GM23248 (cell line): Measurements from ENCODE around the gene EXTL1.

Experiments used
- EZH2 ChIP-seq: fragments of 200-600 bp; sonication (generic); IDR thresholded peaks from 2 replicates; pipeline ENCODE4 v1.6.1; 2018; ENCODE audit warnings: antibody characterized with exemption, mild to moderate bottlenecking; ENCODE audit not compliant: insufficient read depth, poor library complexity, severe bottlenecking
- EZH2phosphoT487 ChIP-seq: fragments of 200-600 bp; sonication (generic); IDR thresholded peaks from 2 replicates; pipeline ENCODE4 v1.6.1; 2018; ENCODE audit warnings: antibody characterized with exemption, moderate library complexity, mild to moderate bottlenecking, low read depth; ENCODE audit not compliant: insufficient read depth

GRCh38 chr1:25991937-25992688, 29.5 kb upstream of the EXTL1 start:
- TF ChIP-seq EZH2phosphoT487 (no peak), EZH2 (no peak)
